RKO (cell line): Measurements from ENCODE around the gene NUP214.
"Not testable (repeated sequence)": the region's sequence is repeated elsewhere in the genome, so short reads cannot be mapped to it uniquely, and the experiment has no call there.

Experiments
- DNase-seq: peaks from one replicate; pipeline ENCODE4 v3.0.0-alpha.2; 2016; ENCODE audit warnings: low spot score

NUP214 gene

DNA sequence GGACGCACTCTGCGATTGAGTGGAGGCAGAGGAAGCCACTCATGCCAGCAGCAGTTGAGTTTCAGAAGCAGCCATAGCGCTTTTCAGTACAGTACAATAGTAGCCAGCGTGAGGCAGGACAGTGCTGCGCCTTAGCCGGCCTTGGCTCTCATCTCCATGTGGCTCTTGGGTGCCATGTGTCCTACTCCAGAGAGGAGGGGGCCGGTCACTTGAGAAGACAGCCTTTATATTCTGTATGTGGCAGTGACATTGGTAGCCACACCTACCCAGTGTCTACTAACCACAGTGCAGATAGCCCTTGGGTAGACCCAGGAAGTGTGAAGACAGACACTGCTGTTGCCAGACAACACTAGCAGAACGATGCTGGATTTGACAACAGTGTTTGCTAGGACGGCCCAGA is 108.6 kb downstream of the NUP214 start:
- DNase-seq: no peak

DNA sequence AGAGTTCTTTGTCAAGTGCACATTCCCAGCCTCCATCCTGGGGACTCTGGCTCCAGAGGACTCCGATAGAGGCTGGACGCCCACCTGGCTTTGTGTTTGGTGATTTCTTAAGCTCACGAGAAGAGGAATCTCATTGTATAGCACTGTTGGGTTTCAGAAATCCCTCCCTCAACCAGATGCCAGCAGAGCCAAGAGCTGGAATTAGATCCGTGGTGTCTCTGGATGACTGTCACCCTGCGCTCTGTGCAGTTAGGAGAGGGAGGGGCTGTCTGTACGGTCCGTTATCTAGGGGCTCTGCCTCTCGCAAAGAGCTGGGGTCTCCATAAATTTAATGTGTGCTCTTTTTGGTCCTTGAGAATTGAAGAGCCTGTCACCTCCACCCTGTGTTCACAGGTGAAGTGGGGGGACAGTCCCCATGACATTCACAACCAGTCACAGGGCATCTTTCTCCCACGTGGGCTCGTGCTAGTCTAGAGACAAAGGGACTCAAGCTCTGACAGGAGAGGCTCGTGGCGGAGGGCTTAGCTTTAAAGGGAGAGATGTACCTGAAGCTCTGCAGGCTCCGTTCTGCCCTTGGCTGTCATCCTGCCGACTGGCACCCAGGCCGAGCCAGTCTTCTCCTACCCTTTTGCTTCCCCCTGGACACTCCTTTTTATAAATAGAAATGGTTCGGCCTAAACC is 109.6 kb downstream of the NUP214 start:
- no peak for DNase-seq

DNA sequence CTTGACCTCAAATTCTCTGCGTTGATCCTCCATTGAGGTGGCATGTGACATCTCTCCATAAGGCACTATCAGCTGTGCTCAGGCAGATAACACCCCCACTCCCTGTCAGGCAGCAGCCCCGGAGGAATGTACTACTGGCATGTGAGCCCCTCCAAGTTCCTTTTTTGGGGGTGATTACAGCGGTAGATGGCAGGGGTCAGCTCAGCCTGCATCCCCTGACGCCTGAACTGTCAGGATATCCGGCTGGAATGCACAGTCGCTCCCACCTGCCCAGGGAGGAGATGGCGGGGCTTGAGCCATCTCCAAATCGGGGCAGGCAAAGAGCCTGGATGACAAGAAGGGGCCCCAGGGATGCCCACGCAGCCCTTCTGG is 110.1 kb downstream of the NUP214 start:
- no peak for DNase-seq

- DNase-seq: no peak
Measured at GRCh38 chr9:131236161-131236560, 110.8 kb downstream of the NUP214 start.

- no peak for DNase-seq
Measured at GRCh38 chr9:131236761-131237160, 111.4 kb downstream of the NUP214 start.

DNA sequence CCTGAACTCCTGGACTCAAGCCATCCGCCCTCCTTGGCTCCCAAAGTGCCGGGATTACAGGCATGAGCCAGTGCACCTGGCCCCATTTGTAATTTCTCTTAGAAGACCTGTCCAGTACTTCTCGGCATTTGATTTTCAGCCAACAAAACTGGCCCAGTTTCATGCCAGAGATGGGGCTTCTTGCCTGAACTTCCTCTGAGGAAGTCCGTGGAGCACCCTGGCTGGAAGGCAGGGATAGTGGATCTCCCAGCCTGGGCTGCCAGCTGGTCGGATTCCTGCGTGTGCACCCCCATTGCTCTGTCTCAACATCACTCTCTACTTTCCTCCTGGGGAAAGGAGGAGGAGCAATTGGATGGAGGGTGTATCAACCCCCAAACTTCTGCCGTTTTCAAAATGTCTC is 111.9 kb downstream of the NUP214 start:
- DNase-seq: no peak

DNA sequence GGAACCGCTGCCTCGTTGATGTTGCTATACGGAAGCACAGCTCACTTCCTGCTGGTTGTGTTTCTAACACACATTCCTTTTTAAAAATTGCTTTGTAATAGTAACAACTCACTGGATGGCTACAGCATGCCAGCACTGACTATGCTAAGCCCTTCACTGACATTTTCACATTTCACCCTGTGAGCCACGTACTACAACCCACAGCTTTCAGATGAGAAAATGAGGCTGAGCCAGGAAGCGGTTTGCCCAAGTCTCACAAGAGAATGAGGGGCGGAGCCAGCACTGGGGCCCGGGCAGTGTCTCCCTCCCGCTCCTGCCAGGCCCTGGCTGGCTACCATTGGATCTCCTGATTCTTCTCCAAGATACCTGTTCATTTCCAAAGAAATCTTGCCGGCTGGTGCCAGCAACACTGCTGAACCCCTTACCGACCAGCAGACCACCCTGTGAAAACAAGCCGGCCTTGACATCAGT is 112.6 kb downstream of the NUP214 start:
- DNase-seq: peak; percentile 43

- no peak for DNase-seq
Measured at GRCh38 chr9:131238402-131239021, 113.1 kb downstream of the NUP214 start.

DNA sequence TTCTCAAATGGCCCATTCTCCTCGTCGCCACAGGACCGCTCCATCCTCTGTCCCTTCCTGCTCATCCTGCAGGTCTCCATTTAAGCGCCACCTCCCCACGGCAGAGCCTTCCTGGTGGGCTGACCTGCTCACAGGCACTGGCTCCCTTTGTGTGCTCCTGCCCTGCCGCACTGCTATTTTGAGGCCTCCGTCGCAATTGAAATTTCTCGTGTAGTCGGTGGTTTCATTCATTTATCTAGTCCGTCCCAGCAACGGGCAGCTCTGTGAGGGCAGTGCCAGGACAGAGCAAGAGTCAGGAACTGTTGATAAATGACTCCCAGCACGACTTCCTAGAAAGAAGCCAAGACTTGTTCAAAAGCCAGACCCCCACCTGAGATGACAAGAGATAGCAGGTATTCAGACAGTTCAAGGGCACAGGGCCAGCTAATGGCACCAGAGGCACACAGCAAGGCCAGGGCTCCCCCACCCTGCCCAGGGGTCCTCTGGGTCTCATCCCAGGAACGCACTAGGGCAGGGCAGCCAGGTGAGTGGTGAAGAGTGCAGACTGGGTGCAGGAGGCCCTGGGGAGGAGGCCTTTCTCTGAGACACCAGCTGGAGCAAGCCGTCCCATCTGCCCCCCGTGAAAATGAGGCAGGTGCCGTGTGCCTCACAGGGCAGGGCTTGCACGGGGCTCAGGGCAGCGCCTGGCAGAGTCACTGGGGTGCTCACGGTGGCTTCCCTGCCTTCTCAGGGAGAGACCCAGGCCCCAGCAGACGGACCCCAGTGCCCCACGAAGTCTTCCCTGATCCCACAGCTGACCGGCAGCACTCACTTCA is 114.0 kb downstream of the NUP214 start:
- no peak for DNase-seq

GRCh38 chr9:131240047-131240921 is 114.9 kb downstream of the NUP214 start:
- no peak for DNase-seq

DNA sequence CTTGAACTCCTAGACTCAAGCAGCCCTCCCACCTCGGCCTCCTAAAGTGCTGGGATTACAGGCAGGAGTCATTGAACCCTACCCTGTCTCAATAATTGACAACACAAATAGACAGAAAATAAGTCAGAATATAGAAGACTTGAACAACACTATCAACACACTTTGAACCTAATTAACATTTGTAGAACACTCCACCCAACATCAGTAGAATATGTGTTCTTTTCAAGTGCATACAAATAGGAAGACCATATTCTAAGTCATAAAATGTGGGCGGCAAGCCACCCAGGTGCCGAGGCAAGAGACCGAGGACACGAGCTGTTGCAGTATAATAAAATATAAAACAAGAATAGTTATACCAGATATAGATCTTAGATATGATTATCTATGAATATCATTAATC is 118.9 kb downstream of the NUP214 start:
- not testable (repeated sequence) for DNase-seq

DNA sequence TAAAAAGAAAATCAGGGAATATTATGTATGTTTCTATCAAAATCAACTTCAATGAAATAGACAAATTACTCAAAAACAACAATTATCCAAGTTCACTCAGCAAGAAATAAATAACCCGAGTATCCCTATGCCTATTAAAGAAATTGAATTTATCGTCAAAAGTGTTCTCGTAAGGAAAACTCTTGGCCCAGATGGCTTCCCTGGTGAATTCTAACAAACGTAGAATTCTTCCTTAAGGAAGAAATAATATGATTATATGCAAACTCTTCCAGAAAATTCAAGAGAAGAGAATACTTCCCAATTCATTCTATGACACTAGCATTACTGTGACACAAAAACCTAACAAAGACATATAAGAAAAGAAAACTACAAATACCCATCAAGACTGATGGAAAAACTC is 121.2 kb downstream of the NUP214 start:
- no peak for DNase-seq

DNA sequence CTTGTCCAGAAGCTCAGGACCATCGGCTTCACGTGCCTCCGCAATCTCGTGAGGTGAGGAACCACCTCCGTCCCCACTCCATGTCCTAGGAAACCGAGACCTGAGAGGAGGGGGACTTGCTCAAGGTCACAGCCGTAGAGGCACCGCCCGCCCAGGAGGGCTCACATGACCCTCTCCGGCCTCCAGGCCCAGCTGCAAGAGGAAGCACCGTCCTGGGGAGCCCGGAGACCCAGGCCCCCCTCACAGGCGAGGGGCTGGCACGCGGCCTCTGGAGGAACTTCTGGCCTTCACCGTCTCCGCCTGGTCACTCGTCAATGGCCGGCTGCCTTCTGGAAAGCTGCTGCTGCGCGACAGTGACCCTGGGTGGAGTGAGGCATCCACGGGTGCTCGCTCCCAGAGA is 126.7 kb downstream of the NUP214 start:
- no peak for DNase-seq

DNA sequence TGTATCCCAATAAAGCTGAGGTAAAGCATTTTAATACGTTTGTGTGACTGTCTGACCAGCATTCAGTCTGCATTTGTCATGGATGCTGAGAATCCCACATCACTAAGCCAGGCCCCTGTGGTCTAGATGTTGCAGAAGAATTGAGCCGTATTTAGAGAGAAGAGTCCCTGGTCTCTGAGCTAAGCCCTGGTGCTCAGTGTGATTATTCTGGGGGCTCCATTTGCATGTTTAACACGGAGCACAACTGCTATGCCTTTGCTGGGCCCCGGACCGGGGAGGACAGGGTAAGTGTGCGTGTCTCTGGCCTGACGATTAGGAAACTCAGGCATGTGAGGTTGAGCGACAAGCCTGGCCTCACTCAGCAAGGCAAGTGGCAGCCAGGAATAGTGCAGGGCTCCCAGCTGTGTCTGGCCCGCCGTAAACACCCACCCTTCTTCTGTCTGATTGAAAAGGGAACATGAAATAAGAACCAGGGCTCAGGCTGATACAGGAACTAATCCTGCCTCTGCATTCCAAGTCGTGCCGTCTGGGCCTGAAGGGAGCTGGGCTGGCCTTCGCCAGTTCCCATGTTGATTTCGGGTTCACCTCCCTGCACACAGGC is 128.6 kb downstream of the NUP214 start:
- DNase-seq: no peak

DNA sequence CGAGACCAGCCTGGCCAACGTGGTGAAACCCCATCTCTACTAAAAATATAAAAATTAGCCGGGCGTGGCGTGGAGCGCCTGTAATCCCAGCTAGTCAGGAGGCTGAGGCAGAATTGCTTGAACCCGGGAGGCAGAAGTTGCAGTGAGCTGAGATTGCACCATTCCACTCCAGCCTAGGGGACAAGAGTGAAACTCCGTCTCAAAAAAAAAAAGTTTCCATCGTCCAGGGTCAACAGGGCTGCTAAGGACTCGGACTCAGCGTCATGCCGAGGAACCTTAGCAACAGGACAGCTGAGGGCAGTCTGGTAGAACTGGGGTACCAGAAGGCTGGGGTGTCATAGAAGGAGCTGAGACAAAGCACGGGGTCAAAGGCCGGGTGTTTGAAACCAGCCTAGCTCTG is 129.2 kb downstream of the NUP214 start:
- no peak for DNase-seq

- DNase-seq: no peak
Measured at GRCh38 chr9:131255676-131256197, 130.4 kb downstream of the NUP214 start.

DNA sequence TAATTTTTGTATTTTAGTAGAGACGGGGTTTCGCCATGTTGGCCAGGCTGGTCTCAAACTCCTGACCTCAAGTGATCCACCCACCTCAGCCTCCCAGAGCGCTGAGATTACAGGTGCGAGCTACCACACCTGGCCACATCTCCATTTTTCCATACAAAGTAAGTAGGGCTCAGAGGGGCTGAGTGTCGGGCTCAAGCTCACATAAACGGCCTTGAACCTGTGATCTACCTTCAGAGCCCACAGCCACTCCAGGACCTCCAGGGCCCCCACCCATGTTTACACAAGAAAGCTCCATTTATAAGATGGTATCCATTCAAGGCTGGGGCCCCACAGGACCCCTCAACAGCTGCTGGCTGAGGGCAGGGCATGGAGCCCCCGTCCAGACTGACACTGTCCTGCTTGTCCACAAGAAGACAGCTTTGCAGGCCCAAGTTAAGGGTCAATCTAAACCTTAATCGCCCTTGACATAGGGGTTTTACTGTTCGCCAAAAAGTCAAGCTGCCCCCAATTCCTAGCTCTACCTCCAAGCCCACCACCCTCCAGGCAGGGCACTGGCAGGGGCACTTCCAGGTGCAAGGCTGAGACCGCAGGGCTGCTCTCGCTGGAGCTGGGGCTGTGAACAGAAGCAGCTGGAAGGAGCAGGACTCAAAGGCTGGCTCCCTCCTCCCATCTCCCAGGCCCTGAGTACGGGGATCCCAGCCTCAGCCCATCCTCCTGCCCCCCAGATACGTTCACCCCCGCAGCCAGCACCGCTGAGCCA is 132.1 kb downstream of the NUP214 start:
- no peak for DNase-seq

DNA sequence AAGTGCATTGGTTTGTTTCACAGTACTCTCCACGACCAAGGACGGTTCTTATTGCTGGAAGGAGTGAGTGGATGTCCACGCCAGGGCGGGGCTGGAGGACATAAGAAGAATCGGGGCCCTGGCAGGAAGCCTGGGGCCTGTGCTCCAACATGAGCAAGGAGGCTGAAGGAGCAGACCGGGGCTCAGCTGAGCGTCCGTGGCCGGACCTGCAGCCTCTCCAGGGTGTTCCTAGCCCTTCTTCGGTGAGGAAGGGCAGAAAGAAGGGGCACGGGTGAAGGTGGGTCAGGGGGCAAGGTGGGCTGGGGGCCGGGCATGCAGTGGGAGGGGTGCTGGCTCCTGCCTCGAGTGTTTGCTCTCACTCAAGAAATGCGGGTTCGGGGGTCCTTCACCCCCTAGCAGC is 132.8 kb downstream of the NUP214 start:
- no peak for DNase-seq

GRCh38 chr9:131258698-131259431 is 133.5 kb downstream of the NUP214 start:
- no peak for DNase-seq

GRCh38 chr9:131259432-131259898 is 134.1 kb downstream of the NUP214 start:
- DNase-seq: no peak
